GM21717 (cell line): ENCODE measurements around the gene SENP1.

Experiments used
- ATAC-seq: cut with Tn5 transposase; IDR thresholded peaks from one replicate; pipeline ENCODE4 v1.9.1; 2021; ENCODE audit warnings: mild to moderate bottlenecking, moderate library complexity; ENCODE audit not compliant: unreplicated experiment

SENP1 gene

GRCh38 chr12:48001505-48002413, 104.1 kb downstream of the SENP1 start:
- no peak for ATAC-seq

GRCh38 chr12:48000878-48001504, 104.9 kb downstream of the SENP1 start:
- no peak for ATAC-seq

- ATAC-seq: no peak
Measured at GRCh38 chr12:47999816-48000215, 106.1 kb downstream of the SENP1 start.

- ATAC-seq: no peak
Measured at GRCh38 chr12:47997321-47997720, 108.6 kb downstream of the SENP1 start.

GRCh38 chr12:47995981-47996401, 109.9 kb downstream of the SENP1 start:
- ATAC-seq: no peak

GRCh38 chr12:47993491-47993890, 112.4 kb downstream of the SENP1 start:
- no peak for ATAC-seq
